ENCODE measurements around the gene RAB36.
A peak's percentile ranks its signal among the peaks of the same experiment; 100 is the strongest.

GRCh38 chr22:23147617-23148387 lies 2.5 kb downstream of the RAB36 start:
- TF ChIP-seq POLR2AphosphoS5 (IDR thresholded peaks at IDR 0.05; ENCODE audit: insufficient read depth in 1 of 2, low read depth in 1 of 2) (peak in 1 of 2 donors; percentile 77), POLR2A (IDR thresholded peaks at IDR 0.05) (no peak)
- TF ChIP-seq, protein P1, sequence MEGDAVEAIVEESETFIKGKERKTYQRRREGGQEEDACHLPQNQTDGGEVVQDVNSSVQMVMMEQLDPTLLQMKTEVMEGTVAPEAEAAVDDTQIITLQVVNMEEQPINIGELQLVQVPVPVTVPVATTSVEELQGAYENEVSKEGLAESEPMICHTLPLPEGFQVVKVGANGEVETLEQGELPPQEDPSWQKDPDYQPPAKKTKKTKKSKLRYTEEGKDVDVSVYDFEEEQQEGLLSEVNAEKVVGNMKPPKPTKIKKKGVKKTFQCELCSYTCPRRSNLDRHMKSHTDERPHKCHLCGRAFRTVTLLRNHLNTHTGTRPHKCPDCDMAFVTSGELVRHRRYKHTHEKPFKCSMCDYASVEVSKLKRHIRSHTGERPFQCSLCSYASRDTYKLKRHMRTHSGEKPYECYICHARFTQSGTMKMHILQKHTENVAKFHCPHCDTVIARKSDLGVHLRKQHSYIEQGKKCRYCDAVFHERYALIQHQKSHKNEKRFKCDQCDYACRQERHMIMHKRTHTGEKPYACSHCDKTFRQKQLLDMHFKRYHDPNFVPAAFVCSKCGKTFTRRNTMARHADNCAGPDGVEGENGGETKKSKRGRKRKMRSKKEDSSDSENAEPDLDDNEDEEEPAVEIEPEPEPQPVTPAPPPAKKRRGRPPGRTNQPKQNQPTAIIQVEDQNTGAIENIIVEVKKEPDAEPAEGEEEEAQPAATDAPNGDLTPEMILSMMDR (IDR thresholded peaks at IDR 0.05) = no peak
